Hematopoietic multipotent progenitor cell treated with erythropoietin and hydrocortisone succinate and interleukin-3 and kit ligand, for 17 days (in vitro differentiated cells): ENCODE results near the gene DUS1L.

Experiments
- DNase-seq: peaks from one replicate; pipeline ENCODE4 v3.0.0-alpha.2; 2015; ENCODE audit warnings: low spot score

DUS1L gene

DNA sequence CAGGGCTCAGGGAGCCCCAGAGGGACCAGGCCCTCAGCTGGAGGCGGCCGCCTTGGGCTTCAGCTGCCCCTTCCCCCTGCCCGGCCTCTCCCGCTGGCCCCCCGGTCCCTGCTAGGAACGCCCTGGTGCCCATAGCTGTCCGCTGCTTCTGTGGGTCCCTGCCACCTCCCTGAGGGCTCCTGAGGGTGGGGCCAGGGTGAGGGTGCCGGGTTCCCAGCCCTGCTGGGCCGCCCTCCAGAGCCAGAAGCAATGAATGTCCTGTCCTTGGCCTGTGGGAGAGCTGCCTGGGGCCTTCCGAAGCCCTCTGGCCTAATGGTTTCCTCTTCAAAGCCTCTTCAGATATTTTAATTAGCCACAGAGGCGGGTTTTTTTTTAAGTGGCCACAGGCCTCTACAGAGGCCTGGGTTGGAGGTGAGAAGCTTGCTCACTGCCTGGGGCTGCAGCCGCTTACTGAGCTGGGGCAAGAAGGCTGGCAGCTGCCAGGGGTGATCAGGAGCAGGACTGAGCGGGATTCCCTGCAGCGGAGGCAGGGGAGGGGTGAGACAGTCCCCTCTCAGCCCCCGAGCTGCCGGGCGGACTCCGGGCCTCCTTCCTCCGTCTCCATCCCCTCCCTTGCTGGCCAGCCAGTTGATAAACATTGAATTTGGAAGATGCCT is 52.8 kb downstream of the DUS1L start:
- DNase-seq, result no peak

GRCh38 chr17:82012261-82012639 is 53.4 kb downstream of the DUS1L start:
- DNase-seq, result no peak

DNA sequence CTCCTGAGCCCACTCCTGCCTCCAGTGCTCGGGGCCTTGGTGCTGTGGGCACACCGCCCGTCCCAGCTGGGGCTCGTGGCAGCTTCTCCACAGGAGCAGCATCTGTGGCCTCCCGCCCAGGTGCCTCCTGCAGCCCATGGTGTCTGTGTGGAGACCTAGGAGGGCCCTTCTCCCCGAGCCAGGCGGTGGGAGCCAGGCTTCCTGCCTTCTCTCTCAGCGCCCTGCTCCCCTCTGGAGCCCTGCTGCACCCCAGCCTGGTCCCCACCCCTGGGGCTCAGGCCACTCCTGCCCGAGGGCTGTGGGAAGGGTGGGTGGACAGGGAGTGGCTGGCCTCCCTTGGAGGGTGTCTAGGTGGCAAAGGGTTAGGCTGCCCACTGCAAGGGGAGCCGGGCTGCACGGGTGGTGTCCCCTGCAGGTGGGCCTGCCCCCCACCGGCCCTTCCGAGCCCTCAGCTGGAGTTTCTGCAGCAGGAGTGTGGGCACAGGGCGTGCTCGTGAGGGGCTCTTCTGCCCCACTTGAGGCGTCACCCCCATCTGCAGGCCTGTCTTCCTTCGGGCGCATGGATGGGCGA is 53.9 kb downstream of the DUS1L start:
- no peak for DNase-seq

GRCh38 chr17:82010575-82011525 is 54.8 kb downstream of the DUS1L start:
- DNase-seq, result no peak

- no peak for DNase-seq
Observed at GRCh38 chr17:82009413-82009812, 56.2 kb downstream of the DUS1L start.

GRCh38 chr17:82008941-82009405 is 56.6 kb downstream of the DUS1L start:
- no peak for DNase-seq

GRCh38 chr17:82008258-82008940 is 57.2 kb downstream of the DUS1L start:
- DNase-seq, result no peak
